Transverse colon (tissue), 4 donors: ENCODE results near the gene GREM2. TPM values are rescaled to one million over a fixed set of nuclear protein-coding genes. Genes with fewer than 3 reads are reported as not detected.
A peak's percentile ranks its signal among the peaks of the same experiment; 100 is the strongest.

ENCODE experiments used
- DNase-seq: peaks from one replicate; pipeline ENCODE4 v3.0.0-alpha.2; 2019
- H3K27ac ChIP-seq, 4 donors: fragments of 200-600 bp; sonication (generic); 2 replicates each; pipeline ENCODE4 v1.5.1; 2016 to 2018; ENCODE audit warnings: inconsistent platforms in 4 of 4
- H3K27me3 ChIP-seq: fragments of 200-600 bp; sonication (generic); 2 replicates; pipeline ENCODE4 v1.5.1; 2017; ENCODE audit warnings: inconsistent platforms
- H3K36me3 ChIP-seq, 4 donors: fragments of 200-600 bp; sonication (generic); 2 replicates each; pipeline ENCODE4 v1.5.1; 2017 to 2019; ENCODE audit warnings: inconsistent platforms in 4 of 4
- H3K4me1 ChIP-seq, 4 donors: fragments of 200-600 bp; sonication (generic); 2 replicates each; pipeline ENCODE4 v1.5.1; 2017 to 2020; ENCODE audit warnings: inconsistent platforms in 4 of 4
- H3K4me3 ChIP-seq, 4 donors: fragments of 200-600 bp; sonication (generic); 1 replicate in 1 of 4; 2 replicates in 3 of 4; pipeline versions ENCODE4 v1.5.1 to v1.6.1; 2017 to 2019; ENCODE audit warnings: inconsistent platforms in 4 of 4
- H3K9me3 ChIP-seq, 2 donors: fragments of 200-600 bp; sonication (generic); 2 replicates each; pipeline ENCODE4 v1.5.1; 2017 to 2019; ENCODE audit warnings: inconsistent platforms in 2 of 2
- CTCF ChIP-seq, 5 experiments: fragments of 200-600 bp in 3 of 5; fragments of 450-650 bp in 2 of 5; sonication (generic) in 3 of 5; IDR thresholded peaks; 1 replicate in 2 of 5; 2 replicates in 3 of 5; pipeline ENCODE4 v1.5.1; 2016 to 2017; ENCODE audit warnings: antibody characterized with exemption in 5 of 5, inconsistent platforms in 3 of 5, mild to moderate bottlenecking in 2 of 5, moderate library complexity in 1 of 5
- EP300 ChIP-seq: sonication (generic); formaldehyde crosslinking; IDR thresholded peaks from one replicate; pipeline ENCODE4 v1.6.1; 2017; ENCODE audit warnings: antibody characterized with exemption, low read depth
- POLR2A ChIP-seq: fragments of 450-650 bp; IDR thresholded peaks from one replicate; pipeline ENCODE4 v1.6.1; 2016; ENCODE audit warnings: antibody characterized with exemption, mild to moderate bottlenecking, moderate library complexity
- POLR2AphosphoS5 ChIP-seq, 3 donors: sonication (generic); formaldehyde crosslinking; IDR thresholded peaks; one replicate each; pipeline ENCODE4 v1.6.1; 2016; ENCODE audit warnings: antibody characterized with exemption in 3 of 3
- WGBS, 2 donors: methylation state at CpG; one replicate each; pipeline ENCODE4 v1.1.5; 2018; ENCODE audit warnings: low coverage in 1 of 2; 5-methylcytosine and 5-hydroxymethylcytosine counted together
- in situ Hi-C, 4 donors: fragments of 200-750 bp; cut with MboI; loops; one replicate each; pipeline versions ENCODE4 v1.15.0 to v1.15.1; 2017; ENCODE audit warnings: low sequenced_read_pairs in 3 of 4, low pct_ligation_motif_present in 1 of 4, low pct_unique_long_range_greater_than_20kb in 1 of 4
- intact Hi-C: fragments of 100-400 bp; cut with DNase I; formaldehyde crosslinking; loops from one replicate; pipeline ENCODE4 v1.15.1; 2023; ENCODE audit warnings: low total_unique reads
- total RNA-seq, 4 donors: library from RNA; depleted of rRNA; stranded (reverse); fragments of >200 nt; gene quantifications; one replicate each; pipeline ENCODE4 v1.1.0, GENCODE V29; 2016

GREM2 gene
- total RNA-seq, 4 donors from 2014 or later = 2.8 to 13.1 (median 4.9) TPM

DNA sequence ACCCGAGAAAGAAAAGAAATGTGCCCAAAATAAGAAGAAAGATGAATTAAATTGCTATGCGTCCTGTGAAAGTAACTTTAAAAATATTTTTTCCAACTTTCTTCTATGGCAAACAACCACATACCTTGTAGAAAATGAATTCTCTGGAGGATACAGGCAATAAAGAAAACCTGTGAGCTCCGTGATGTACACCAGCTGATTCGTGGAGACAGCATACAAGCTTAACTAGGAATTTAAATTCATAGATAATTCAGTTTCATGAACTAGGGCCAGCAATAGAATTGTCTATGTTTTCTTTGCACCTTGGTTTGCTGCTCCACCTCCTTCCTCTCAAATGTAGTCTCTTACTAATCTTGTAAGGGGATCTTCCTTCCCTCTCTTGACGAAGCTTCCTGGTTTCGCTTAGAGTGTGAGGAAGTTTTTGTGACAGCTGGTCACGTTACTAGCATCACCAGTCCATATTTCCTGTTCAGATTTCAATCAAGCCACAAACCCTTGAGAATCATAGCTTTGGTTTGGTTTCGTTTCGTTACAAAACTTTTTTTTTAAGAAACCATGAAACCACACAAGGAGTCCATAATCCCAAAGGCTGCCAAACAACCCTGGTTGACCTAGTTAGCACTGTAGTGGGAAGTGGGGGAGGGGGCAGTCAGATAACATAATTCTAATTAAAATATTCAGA, 35.8 kb downstream of the GREM2 start:
- intact Hi-C loops (no loop called here), in situ Hi-C loops (no loop called here)
- peak overlapping the region in 1 of 4 donors; percentile 22 for H3K27ac ChIP-seq
- H3K27me3 ChIP-seq = no peaks in the 10 kb centered on the region
- H3K9me3 ChIP-seq = no peaks in the 10 kb centered on the region
- no peak for DNase-seq
- H3K4me3 ChIP-seq = peak overlapping the region in 1 of 4 donors; percentile 17
- no peak for TF ChIP-seq CTCF (IDR thresholded peaks at IDR 0.05)
- TF ChIP-seq POLR2AphosphoS5 (IDR thresholded peaks at IDR 0.05) = no peak
- TF ChIP-seq EP300 = no peak
- no peak for TF ChIP-seq POLR2A
- 52 to 59% methylated on average over 9 of the region's 9 CpGs for WGBS, 2 donors
- peaks cover 0 to 4% (median 0%) of the 10 kb centered on the region in 4 donors for H3K4me1 ChIP-seq
- no peaks in the 10 kb centered on the region for H3K36me3 ChIP-seq

DNA sequence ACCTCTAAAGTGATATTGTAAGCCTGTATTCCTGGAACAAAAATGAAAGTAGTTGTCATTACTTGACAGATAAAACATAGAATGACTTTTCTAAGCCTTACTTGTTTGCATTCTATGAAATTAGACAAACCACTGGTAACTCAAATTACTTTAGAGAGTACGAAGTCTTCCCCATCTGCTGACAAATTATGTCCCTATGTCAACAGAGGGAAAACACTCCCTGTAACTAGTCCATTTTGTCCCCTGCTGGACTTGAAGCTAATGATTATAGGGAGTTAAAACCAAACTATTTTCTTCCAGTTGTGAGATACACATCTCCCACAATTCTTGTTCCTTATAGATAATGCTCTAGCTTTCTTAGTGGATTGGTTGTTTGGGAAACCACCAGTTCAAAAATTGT, 39.6 kb downstream of the GREM2 start:
- in situ Hi-C loops = no loop called here
- Histone ChIP-seq H3K27me3 (no peaks in the 10 kb centered on the region), H3K27ac (no peak overlapping the region), H3K4me3 (no peak overlapping the region), H3K36me3 (no peaks in the 10 kb centered on the region), H3K4me1 (peaks cover 0 to 4% (median 0%) of the 10 kb centered on the region in 4 donors), H3K9me3 (no peaks in the 10 kb centered on the region)
- 41% methylated on average over 1 of the region's 1 CpG; no CpG with 5 or more reads in 1 of the 2 donors for WGBS, 2 donors
- no peak for DNase-seq
- TF ChIP-seq POLR2A = no peak
- TF ChIP-seq EP300 = no peak
- no peak for TF ChIP-seq CTCF (IDR thresholded peaks at IDR 0.05)
- no peak for TF ChIP-seq POLR2AphosphoS5 (IDR thresholded peaks at IDR 0.05)
- intact Hi-C loops = no loop called here

DNA sequence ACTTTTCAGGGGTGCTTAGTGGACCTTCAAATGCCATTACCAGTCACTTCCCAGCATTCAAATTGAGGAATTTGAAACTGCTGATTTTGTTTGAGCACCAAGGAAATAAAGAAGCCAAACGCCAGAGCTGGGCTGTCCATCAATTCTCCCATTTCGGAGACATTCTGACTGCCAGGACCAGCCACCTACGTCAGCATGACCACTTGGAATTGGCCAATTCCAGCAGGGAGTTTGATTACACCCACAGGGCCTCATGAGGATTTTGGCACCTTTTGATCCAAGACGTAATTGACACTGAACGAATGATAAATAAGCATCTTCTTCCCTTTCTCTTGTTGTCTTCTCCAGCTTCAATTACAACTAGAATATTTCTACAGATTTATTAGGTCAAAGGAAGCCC, 40.2 kb downstream of the GREM2 start:
- TF ChIP-seq POLR2A (no peak), EP300 (no peak), CTCF (IDR thresholded peaks at IDR 0.05) (no peak), POLR2AphosphoS5 (IDR thresholded peaks at IDR 0.05) (no peak)
- intact Hi-C loops = no loop called here
- in situ Hi-C loops = no loop called here
- Histone ChIP-seq H3K36me3 (no peaks in the 10 kb centered on the region), H3K27me3 (no peaks in the 10 kb centered on the region), H3K9me3 (no peaks in the 10 kb centered on the region), H3K4me3 (no peak overlapping the region), H3K4me1 (peaks cover 0 to 4% (median 0%) of the 10 kb centered on the region in 4 donors), H3K27ac (no peak overlapping the region)
- no peak for DNase-seq
- 77 to 82% methylated on average over 5 of the region's 5 CpGs for WGBS, 2 donors

DNA sequence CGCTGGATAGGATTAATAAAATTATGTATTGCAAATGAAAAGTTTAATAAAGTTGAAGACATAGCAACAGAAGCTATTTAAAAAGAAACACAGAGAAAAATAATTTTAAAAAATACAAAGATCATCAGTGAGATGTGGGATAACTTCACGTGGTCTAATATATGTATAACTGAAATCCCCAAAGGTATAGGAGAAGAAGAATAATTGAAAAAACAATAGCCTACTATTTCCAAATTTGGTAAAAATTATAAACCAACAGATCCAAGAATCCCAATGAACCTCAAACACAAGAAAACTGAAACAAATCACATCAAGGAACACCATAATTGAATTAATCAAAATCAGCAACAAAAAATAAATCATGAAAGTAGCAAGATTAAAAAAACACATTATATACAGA, 44.9 kb downstream of the GREM2 start:
- H3K9me3 ChIP-seq = no peaks in the 10 kb centered on the region
- no peak for DNase-seq
- no peaks in the 10 kb centered on the region for H3K4me1 ChIP-seq
- in situ Hi-C loops (no loop called here), intact Hi-C loops (no loop called here)
- no peaks in the 10 kb centered on the region for H3K27me3 ChIP-seq
- TF ChIP-seq POLR2AphosphoS5 (IDR thresholded peaks at IDR 0.05) = no peak
- TF ChIP-seq EP300 = no peak
- no peak for TF ChIP-seq POLR2A
- TF ChIP-seq CTCF (IDR thresholded peaks at IDR 0.05) = no peak
- 77 to 78% methylated on average over 2 of the region's 2 CpGs for WGBS, 2 donors
- no peaks in the 10 kb centered on the region for H3K36me3 ChIP-seq
- no peak overlapping the region for H3K4me3 ChIP-seq
- H3K27ac ChIP-seq = no peak overlapping the region
